Astrocyte of the hippocampus (primary cell): ENCODE measurements around the gene INPP1.

Experiments
- DNase-seq: peaks from one replicate; pipeline ENCODE4 v3.0.0; 2011; ENCODE audit warnings: low read depth, low spot score

Gene INPP1

GRCh38 chr2:190361572-190361971 lies 18.2 kb downstream of the INPP1 start:
- DNase-seq, result no peak

GRCh38 chr2:190362894-190363293 lies 19.5 kb downstream of the INPP1 start:
- DNase-seq, result no peak

DNA sequence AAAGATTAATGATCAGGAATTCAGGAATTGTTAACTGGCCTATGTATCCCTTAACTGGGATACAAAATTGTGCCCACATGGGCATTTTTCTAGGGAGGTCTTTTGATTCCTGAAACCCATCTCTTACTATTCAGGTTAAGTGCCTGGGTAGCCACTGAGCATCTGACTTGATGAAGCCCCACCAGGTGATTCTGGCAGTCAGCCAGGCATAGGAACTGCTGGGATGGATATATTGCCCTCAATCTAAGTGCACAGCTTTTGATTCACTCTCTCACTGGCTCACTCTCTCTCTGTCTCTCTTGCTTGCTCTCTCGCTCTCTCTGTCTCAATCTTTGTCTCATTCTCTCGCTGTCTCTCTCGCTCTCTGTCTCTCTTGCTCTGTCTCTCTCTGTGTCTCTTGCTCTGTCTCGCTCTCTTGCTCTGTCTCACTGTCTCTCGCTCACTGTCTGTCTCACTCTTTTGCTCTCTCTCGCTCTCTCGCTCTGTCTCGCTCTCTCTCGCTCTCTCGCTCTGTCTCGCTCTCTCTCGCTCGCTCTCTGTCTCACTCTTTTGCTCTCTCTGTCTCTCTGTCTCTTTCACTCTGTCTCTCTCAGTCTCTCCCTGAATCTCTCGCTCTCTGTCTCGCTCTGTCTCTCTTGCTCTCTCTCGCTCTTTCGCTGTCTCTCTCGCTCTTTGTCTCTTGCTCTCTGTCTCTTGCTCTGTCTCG lies 22.3 kb downstream of the INPP1 start:
- no peak for DNase-seq

DNA sequence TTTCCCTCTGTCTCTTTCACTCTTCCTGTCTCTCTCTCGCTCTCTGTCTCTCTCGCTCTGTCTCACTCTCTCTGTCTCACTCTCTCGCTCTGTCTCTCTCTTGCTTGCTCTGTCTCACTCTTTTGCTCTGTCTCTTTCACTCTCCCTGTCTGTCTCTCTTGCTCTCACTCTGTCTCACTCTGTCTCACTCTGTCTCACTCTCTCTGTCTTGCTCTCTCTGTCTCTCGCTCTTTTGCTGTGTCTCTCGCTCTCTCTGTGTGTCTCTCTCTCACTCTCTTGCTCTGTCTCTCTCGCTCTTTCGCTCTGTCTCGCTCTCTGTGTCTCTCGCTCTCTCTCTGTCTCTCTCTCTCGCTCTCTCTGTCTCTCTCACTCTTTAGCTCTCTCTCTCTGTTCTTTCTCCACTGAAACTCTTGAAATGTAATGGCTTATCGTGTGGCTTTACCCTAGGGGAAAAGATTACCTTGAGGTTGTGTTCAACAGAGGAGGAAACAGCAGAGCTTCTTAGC lies 22.9 kb downstream of the INPP1 start:
- no peak for DNase-seq

- no peak for DNase-seq
These were observed 23.7 kb downstream of the INPP1 start for GRCh38 chr2:190367091-190367490.

GRCh38 chr2:190369635-190370034 lies 26.2 kb downstream of the INPP1 start:
- no peak for DNase-seq

DNA sequence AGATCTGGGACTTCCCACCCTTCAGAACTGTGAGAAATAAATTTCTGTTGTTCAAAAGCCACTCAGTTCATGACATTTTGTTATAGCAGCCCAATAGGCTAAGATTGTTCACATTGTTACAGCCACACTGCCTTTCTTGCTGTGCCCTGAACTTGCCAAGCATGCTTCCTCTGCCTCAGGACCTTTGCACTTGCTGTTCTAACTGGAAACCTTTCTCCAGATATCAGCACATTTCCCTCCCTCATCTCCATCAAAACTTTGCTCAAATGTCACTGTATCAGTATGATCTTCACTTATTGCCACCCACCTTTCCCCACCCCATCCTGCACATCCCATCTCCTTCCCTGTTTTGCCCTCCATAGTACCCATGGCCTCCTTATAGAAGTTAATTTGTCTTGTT lies 32.7 kb downstream of the INPP1 start:
- no peak for DNase-seq

DNA sequence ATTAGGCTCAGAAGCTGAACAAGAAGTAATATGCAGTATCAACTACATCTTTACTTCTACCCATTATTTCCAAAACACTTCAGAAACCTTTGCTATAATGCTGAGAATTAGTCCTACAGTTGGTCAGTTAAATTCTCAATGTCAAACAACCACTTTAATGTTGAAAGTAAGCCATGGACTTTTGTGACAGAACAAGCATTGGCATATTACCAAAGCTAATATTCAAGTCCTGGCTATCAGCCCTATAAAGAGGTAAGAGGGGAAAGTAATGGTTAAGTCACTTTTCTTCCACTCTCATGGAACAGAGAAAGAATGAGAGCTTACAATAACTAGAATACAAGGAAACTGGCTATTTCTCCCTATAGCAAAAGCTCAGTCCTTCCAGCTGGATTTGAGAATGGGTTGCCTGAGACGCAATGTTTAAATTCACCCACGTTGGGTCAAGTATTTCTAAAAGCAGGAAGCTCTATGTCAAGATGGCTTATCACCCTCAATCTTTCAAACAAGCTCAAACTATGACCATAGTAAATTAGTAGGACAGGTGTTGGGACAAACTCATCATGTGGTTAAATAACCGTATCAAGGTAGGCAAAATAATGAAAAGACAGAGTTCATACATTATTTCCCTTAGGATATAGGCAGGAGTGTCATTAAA lies 33.3 kb downstream of the INPP1 start:
- DNase-seq, result peak; percentile 36

- no peak for DNase-seq
These were observed 35.5 kb downstream of the INPP1 start for GRCh38 chr2:190378880-190379237.

DNA sequence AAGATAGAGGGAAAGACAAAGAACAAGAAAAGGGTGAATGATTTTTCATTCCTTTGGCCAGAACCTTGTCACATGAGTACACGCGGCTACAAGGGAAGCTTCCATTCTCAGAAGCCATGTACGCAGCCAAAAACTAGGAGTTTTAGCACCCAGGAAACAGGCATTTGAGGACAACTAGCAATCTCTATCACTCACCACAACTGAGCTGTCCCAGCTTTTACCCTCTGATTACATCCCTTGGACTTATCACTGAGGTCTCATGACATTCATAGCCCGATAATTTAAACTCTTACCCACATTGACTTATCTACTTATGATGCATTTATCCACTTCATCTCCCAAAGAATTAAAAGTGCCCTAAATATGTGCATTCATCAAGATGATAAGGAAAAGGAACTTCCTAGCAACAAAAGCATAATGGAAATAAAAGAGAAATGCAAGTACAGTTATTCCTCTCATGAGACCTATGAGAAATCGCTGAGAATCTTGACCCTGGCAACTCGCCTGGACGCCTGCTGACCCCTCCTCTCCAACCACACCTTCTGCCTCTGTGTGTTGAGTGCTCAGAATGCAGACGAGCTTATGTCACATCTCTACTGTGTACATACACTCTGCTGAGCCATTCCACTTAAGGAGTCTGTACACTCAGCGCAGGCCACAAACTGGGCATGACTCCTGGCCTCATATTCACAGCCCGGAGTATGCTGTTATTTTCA lies 36.0 kb downstream of the INPP1 start:
- peak; percentile 30 for DNase-seq

GRCh38 chr2:190380962-190381412 lies 37.6 kb downstream of the INPP1 start:
- DNase-seq, result no peak

GRCh38 chr2:190382851-190383250 lies 39.5 kb downstream of the INPP1 start:
- peak; percentile 44 for DNase-seq

- no peak for DNase-seq
These were observed 44.0 kb downstream of the INPP1 start for GRCh38 chr2:190387422-190387821.

- no peak for DNase-seq
These were observed 52.9 kb downstream of the INPP1 start for GRCh38 chr2:190396271-190396670.

DNA sequence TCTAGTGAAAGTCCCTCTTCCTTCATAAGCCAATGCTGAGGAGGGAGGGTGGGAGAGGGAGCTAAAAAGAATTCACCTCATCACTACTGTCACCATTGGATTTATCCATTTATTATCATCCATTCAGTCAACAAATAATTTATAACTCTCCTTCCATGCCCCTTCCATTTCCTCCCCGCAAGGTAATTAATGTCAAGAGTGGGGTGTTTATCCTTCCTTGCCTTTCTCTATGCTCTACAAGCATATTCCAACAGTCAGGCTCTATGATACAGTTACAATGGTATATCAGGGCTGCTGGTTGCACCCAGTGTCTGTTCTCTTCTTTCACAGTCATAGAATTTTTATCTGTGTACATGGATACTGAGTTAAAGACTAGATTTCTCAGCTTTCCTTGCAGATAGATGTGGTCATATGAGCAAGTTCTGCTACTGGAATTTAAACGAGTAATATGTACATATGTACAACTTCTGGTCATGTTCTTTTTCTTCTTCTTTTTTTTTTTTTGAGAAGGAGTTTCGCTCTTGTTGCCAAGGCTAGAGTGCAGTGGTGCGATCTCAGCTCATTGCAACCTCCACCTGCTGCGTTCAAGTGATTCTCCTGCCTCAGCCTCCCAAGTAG lies 59.7 kb downstream of the INPP1 start:
- no peak for DNase-seq

DNA sequence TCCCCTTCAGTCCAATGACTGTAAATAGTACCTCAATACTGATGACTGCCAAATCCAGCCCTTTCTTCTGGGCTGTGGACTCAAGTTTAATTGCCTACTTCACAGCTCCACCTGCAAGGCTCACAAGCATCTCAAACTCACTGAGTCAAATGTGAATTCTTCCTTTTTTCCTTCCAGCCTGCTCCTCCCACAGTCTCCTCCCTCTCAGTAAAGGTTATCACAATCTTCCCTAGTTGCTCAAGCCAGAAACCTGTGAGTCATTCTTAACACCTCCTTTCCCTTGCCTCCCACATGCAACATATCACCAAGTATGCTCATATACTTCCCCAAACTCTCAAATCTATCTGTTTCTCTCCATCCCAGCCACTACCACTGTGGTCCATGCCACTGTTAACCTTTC lies 61.1 kb downstream of the INPP1 start:
- DNase-seq, result peak; percentile 18

GRCh38 chr2:190405070-190405469 lies 61.7 kb downstream of the INPP1 start:
- no peak for DNase-seq

- DNase-seq, result no peak
These were observed 62.6 kb downstream of the INPP1 start for GRCh38 chr2:190405995-190406394.

GRCh38 chr2:190406805-190407204 lies 63.4 kb downstream of the INPP1 start:
- no peak for DNase-seq

DNA sequence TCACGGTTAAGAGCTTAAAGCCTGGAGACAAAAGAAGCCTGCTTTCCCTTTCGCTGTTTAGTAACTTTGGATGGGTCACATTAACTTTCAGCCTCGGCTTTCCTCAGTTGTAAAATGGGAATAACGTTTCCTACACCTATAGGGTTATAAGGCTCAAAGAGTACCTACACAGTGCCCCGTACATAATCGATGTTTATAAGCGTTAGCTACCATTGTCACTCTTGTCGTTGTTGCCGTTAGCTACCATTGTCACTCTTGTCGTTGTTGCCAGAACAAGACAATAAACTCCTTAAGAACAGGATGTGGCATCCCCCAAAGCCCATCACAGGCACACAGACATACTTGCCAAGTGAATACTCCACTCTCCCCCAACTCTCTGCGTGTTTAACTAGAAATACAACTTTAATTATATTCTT lies 63.9 kb downstream of the INPP1 start:
- peak; percentile 6 for DNase-seq

- peak; percentile 54 for DNase-seq
These were observed 64.5 kb downstream of the INPP1 start, which contains the start of gene MFSD6 for GRCh38 chr2:190407662-190408537. TSS of gene MFSD6 (plus strand) at chr2:190408355. CDS start at chr2:190436030, 27,675 bp downstream.
